GM12892 (cell line): ENCODE measurements around the gene CMIP.

ENCODE experiments used
- POLR2A ChIP-seq: IDR thresholded peaks from 2 replicates; pipeline ENCODE4 v1.6.1; 2011; ENCODE audit warnings: low read depth, low read length, control low read depth
- POLR2AphosphoS5 ChIP-seq: IDR thresholded peaks from 2 replicates; pipeline ENCODE4 v1.6.1; 2011; ENCODE audit warnings: low read depth, low read length, control low read depth
- TAF1 ChIP-seq: IDR thresholded peaks from 2 replicates; pipeline ENCODE4 v1.6.1; 2011; ENCODE audit warnings: low read depth, mild to moderate bottlenecking, control low read depth, low read length, borderline replicate concordance

- no peak for TF ChIP-seq POLR2A
- no peak for TF ChIP-seq POLR2AphosphoS5
- TF ChIP-seq TAF1: no peak
Observed at GRCh38 chr16:81518439-81518757, 73.8 kb downstream of the CMIP start.
